Measurements from ENCODE around the gene SCAPER. TPM values are rescaled to one million over a fixed set of nuclear protein-coding genes. Genes with fewer than 3 reads are reported as not detected.

Gene SCAPER
- total and polyA plus RNA-seq, 2 of the 4 experiments (the other 2 are of a cell fraction) = 2.9 to 9.7 TPM

DNA sequence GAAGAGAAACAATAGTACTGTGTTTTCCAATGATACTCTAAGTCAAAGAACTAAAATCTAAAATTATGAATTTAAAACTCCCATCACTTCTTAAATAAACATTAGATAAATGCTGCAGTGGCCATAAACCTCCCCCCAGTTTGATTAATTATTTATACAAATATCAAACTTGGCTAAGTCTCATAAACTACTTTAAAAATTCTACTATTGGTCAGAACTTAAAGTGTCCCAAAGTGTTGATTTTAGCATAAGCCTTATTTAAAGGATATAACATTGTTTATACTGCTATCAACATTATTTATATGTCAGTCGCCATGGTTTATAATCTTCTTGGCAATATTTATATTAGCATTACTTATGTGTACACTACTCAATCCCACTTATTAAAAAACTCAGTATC lies 132.4 kb downstream of the SCAPER start:
- no TSS peak for BruUV-seq (replicated peaks)

More for the DNA sequence above, 132.4 kb downstream of the SCAPER start:
- ATAC-seq (ENCODE audit: low read depth) = no peak
- Histone ChIP-seq H2AK5ac (ENCODE audit: low read depth, low read length) (no peak overlapping the region), H3K9me3 (ENCODE audit: control insufficient read depth, insufficient read depth, low read length) (peaks cover 2% of the 10 kb centered on the region; the same call in 1 of the 2 replicates), H3K4me3 (ENCODE audit: insufficient read depth, low read depth, low read length) (no peak overlapping the region), H3K23ac (ENCODE audit: low read depth, low read length) (no peak overlapping the region), H2BK5ac (ENCODE audit: low read depth, low read length, poor library complexity, severe bottlenecking) (no peak overlapping the region), H4K91ac (ENCODE audit: insufficient read depth, low read depth, low read length) (no peak overlapping the region), H3K36me3 (ENCODE audit: control insufficient read depth, insufficient read depth, low read length) (peaks cover 2% of the 10 kb centered on the region), H2AFZ (replicated peaks; ENCODE audit: low read length, poor library complexity) (no peak overlapping the region), H2BK20ac (ENCODE audit: low read depth, low read length) (no peak overlapping the region), H4K8ac (ENCODE audit: low read depth in 2 of 2, low read length in 2 of 2) (no peak overlapping the region), H3K18ac (ENCODE audit: low read depth, low read length) (no peak overlapping the region), H3K79me1 (ENCODE audit: low read depth in 1 of 2, low read length in 2 of 2) (no peaks in the 10 kb centered on the region), H3K27me3 (ENCODE audit: control insufficient read depth, insufficient read depth, low read length) (no peaks in the 10 kb centered on the region), H2AK9ac (replicated peaks; ENCODE audit: low read depth, low read length, poor library complexity) (no peak overlapping the region), H2BK15ac (ENCODE audit: low read depth, low read length) (no peak overlapping the region), H4K5ac (ENCODE audit: low read depth, low read length) (no peak overlapping the region), H3K56ac (ENCODE audit: extremely low read depth, insufficient read depth, low read length) (no peak overlapping the region), H3K4me2 (ENCODE audit: low read depth, low read length) (no peak overlapping the region), H2BK120ac (ENCODE audit: low read depth, low read length) (no peak overlapping the region), H3K4ac (ENCODE audit: low read depth, low read length) (no peak overlapping the region), H4K20me1 (ENCODE audit: insufficient read depth, low read length) (no peaks in the 10 kb centered on the region), H3K4me1 (ENCODE audit: control insufficient read depth, insufficient read depth, low read length) (no peaks in the 10 kb centered on the region), H3K9ac (ENCODE audit: low read depth, low read length) (no peak overlapping the region), H3K9me1 (ENCODE audit: insufficient read depth, low read length) (no peaks in the 10 kb centered on the region), H3K27ac (ENCODE audit: insufficient read depth, low read length) (no peak overlapping the region), H3K14ac (replicated peaks; ENCODE audit: low read depth, low read length) (no peak overlapping the region)
- dilution Hi-C loops (cut with HindIII; ENCODE audit: low sequenced_read_pairs, unreplicated experiment) (no loop called here), intact Hi-C loops (cut with micrococcal nuclease) (no loop called here), in situ Hi-C loops (cut with MboI; ENCODE audit: low sequenced_read_pairs) (no loop called here)
- DNase-seq = no peak
- TF ChIP-seq MAFK (IDR thresholded peaks at IDR 0.05; ENCODE audit: low read depth, low read length) = no peak
- no CpG with 5 or more reads among the region's 1 CpG for WGBS, 2 experiments (ENCODE audit: extremely low coverage in 2 of 2, insufficient read length in 1 of 2)
- CTCF ChIA-PET = no interaction called here
- POLR2A ChIA-PET (ENCODE audit: unreplicated experiment) = no interaction called here
